K562 (cell line): ENCODE data around the gene USHBP1. TPM values are rescaled to one million over a fixed set of nuclear protein-coding genes. Genes with fewer than 3 reads are reported as not detected.

Experiments
- CHD1 ChIP-seq: fragments of 200-600 bp; sonication (generic); IDR thresholded peaks from one replicate; pipeline ENCODE4 v1.6.1; 2012; ENCODE audit warnings: mild to moderate bottlenecking, moderate library complexity, low read length, inconsistent platforms
- CHD2 ChIP-seq: IDR thresholded peaks from 2 replicates; pipeline ENCODE4 v1.6.1; 2011; ENCODE audit warnings: low read depth, low read length
- ELF1 ChIP-seq: fragments of 200-800 bp; sonication (Bioruptor generic); IDR thresholded peaks from 2 replicates; pipeline ENCODE4 v1.6.1; 2016; ENCODE audit warnings: missing genetic modification characterization, missing compliant biosample characterization
- GABPB1 ChIP-seq: sonication (generic); formaldehyde crosslinking; IDR thresholded peaks from 2 replicates; pipeline ENCODE4 v1.8.0; 2022; ENCODE audit warnings: mild to moderate bottlenecking, missing genetic modification reagents
- KDM1A ChIP-seq, 2 experiments: fragments of 450-650 bp; IDR thresholded peaks; 2 replicates each; pipeline ENCODE4 v1.6.1; 2016; ENCODE audit warnings: mild to moderate bottlenecking in 2 of 2
- MED1 ChIP-seq: sonication (generic); formaldehyde crosslinking; IDR thresholded peaks from 2 replicates; pipeline ENCODE4 v1.8.1; 2023; ENCODE audit warnings: missing genetic modification reagents, borderline replicate concordance
- MIER1 ChIP-seq: fragments of 450-650 bp; IDR thresholded peaks from 2 replicates; pipeline ENCODE4 v1.6.1; 2016; ENCODE audit warnings: antibody characterized with exemption, mild to moderate bottlenecking, low read depth
- NCOR1 ChIP-seq: fragments of 450-650 bp; IDR thresholded peaks from 2 replicates; pipeline ENCODE4 v1.6.1; 2016; ENCODE audit warnings: mild to moderate bottlenecking, moderate library complexity
- NR2C1 ChIP-seq, 2 experiments: fragments of 450-650 bp; IDR thresholded peaks; 2 replicates each; pipeline ENCODE4 v1.6.1; 2017; ENCODE audit warnings: mild to moderate bottlenecking in 2 of 2, antibody characterized with exemption in 1 of 2, inconsistent platforms in 1 of 2, missing compliant biosample characterization in 1 of 2, missing genetic modification characterization in 1 of 2
- PHF8 ChIP-seq: fragments of 200-600 bp; sonication (generic); IDR thresholded peaks from 2 replicates; pipeline ENCODE4 v1.6.1; 2012; ENCODE audit warnings: mixed run types, mild to moderate bottlenecking, inconsistent platforms, low read length, moderate library complexity, borderline replicate concordance
- PPARD ChIP-seq: fragments of 250-450 bp; sonication (Bioruptor Pico); IDR thresholded peaks from 2 replicates; pipeline ENCODE4 v1.8.0; 2022; ENCODE audit warnings: inconsistent platforms, mild to moderate bottlenecking, moderate library complexity
- SIN3B ChIP-seq: fragments of 450-650 bp; IDR thresholded peaks from 2 replicates; pipeline ENCODE4 v1.6.1; 2017; ENCODE audit warnings: low read depth, mild to moderate bottlenecking, moderate library complexity
- TAF1 ChIP-seq: IDR thresholded peaks from 2 replicates; pipeline ENCODE4 v1.6.1; 2011; ENCODE audit warnings: mild to moderate bottlenecking, low read length, moderate library complexity; ENCODE audit not compliant: insufficient read depth, control insufficient read depth, severe bottlenecking; ENCODE audit errors: extremely low read depth
- TARDBP ChIP-seq: fragments of 450-650 bp; IDR thresholded peaks from 2 replicates; pipeline ENCODE4 v1.6.1; 2016
- TBP ChIP-seq: optimal IDR thresholded peaks from 2 replicates; pipeline ENCODE3; 2011; ENCODE audit warnings: low read depth, low read length, improper control_type of control experiment
- XRCC5 ChIP-seq: fragments of 200-400 bp; formaldehyde crosslinking; IDR thresholded peaks from 2 replicates; pipeline ENCODE4 v1.6.1; 2017; ENCODE audit warnings: low read depth, mild to moderate bottlenecking, low read length
- ZSCAN32 ChIP-seq: fragments of 450-650 bp; formaldehyde crosslinking; IDR thresholded peaks from 2 replicates; pipeline ENCODE4 v1.4.0; 2020; ENCODE audit warnings: mild to moderate bottlenecking, moderate library complexity
- polyA plus RNA-seq, 8 experiments: library from polyadenylated mRNA; depleted of rRNA in 4 of 8; stranded (reverse) in 5 of 8; unstranded in 3 of 8; fragments of >200 nt; fragmentation: Nextera tagmentation in 2 of 8; fragmentation: Illumina TruSeq in 1 of 8; extraction: Ambion mirVana in 2 of 8; extraction: Trizol in 1 of 8; gene quantifications; 2 replicates each; pipeline versions ENCODE4 v1.2.1 to v1.2.3, GENCODE V29; 2011 to 2014; ENCODE audit warnings: inconsistent platforms in 1 of 8, missing spikeins in 1 of 8
- total RNA-seq, 7 experiments: library from RNA; depleted of rRNA in 6 of 7; stranded (reverse); fragments of >200 nt in 6 of 7; fragmentation: Illumina TruSeq in 2 of 7; extraction: Trizol in 2 of 7; gene quantifications; 2 replicates each; pipeline versions ENCODE4 v1.2.1 to v1.2.3, GENCODE V29; 2011 to 2021; ENCODE audit warnings: low replicate concordance in 1 of 7
- TF ChIP-seq, protein P1 (sequence below): fragments of 250-450 bp; sonication (Bioruptor Pico); IDR thresholded peaks from 2 replicates; pipeline ENCODE4 v1.9.0; 2021; ENCODE audit warnings: mild to moderate bottlenecking, inconsistent platforms
- TF ChIP-seq, protein P2 (sequence below): sonication (generic); formaldehyde crosslinking; IDR thresholded peaks from 2 replicates; pipeline ENCODE4 v1.8.0; 2022; ENCODE audit warnings: missing genetic modification reagents, mild to moderate bottlenecking, borderline replicate concordance
- TF ChIP-seq, protein P3 (sequence below): sonication (generic); IDR thresholded peaks from 2 replicates; pipeline ENCODE4 v1.6.1; 2016
- TF ChIP-seq, protein P4 (sequence below): fragments of 250-450 bp; sonication (Bioruptor Pico); IDR thresholded peaks from 2 replicates; pipeline ENCODE4 v1.8.0; 2022; ENCODE audit warnings: moderate library complexity, mild to moderate bottlenecking, inconsistent platforms
- TF ChIP-seq, protein P5 (sequence below): fragments of 450-650 bp; formaldehyde crosslinking; IDR thresholded peaks from 2 replicates; pipeline ENCODE4 v1.4.0; 2022; ENCODE audit warnings: mild to moderate bottlenecking, moderate library complexity

The USHBP1 gene
- total and polyA plus RNA-seq, 9 of the 15 experiments (the other 6 are each of a cell fraction or from before 2014, with no cell fraction given), result 0.03 to 0.10 (median 0.05) TPM; not detected in 5

DNA sequence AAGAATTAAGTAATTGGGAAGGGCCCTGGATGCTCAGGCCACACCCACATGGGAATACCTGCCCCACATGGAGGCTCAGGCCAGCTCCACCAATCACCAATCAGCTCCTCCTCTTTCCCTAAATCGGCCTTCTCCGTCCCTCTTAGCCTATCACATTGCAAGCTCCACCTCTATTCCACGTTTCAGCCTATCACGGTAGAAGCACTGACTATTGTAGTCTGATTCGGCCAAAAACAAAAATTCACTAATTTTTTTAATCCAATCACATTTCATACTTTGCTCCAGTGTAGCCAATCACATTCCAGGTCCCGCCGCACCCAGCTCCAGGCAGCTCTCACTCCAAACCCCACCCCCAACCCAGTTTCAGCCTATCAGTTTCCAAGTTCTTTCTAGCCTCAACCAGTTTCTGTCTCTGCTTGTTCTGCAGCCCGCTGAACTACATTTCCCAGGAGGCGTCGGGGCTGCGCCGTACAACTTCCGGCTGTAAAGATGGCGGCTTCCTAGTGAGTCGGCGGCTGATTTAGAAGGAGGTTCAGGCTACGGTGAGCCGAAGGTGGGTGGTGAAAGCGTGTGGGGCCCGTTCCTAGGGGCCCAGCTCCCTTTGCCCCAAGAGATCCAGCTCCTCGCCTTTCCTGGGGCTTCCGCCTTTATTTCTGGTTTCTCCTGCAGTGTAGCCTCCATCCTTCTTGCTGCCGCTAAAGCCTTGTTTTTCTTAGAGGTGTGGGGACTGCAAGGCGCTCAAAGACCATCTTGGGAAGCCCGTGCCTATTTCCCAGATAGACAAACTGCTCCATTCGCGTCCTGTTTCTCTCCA is 2.6 kb upstream of the USHBP1 start, which contains the start of gene BABAM1 (continued):
- TF ChIP-seq, protein P1, sequence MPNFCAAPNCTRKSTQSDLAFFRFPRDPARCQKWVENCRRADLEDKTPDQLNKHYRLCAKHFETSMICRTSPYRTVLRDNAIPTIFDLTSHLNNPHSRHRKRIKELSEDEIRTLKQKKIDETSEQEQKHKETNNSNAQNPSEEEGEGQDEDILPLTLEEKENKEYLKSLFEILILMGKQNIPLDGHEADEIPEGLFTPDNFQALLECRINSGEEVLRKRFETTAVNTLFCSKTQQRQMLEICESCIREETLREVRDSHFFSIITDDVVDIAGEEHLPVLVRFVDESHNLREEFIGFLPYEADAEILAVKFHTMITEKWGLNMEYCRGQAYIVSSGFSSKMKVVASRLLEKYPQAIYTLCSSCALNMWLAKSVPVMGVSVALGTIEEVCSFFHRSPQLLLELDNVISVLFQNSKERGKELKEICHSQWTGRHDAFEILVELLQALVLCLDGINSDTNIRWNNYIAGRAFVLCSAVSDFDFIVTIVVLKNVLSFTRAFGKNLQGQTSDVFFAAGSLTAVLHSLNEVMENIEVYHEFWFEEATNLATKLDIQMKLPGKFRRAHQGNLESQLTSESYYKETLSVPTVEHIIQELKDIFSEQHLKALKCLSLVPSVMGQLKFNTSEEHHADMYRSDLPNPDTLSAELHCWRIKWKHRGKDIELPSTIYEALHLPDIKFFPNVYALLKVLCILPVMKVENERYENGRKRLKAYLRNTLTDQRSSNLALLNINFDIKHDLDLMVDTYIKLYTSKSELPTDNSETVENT (CRISPR knock-in tag), result 0 out of 2 replicates have a peak, but pooled peaks have one; percentile 53
- TF ChIP-seq MED1 (CRISPR knock-in tag) (no peak), MIER1 (no peak), CHD1 (peak; percentile 37), TARDBP (no peak), PPARD (CRISPR knock-in tag) (no peak), ELF1 (tag) (peak; percentile 82), PHF8 (peak; percentile 85), TBP (peak; percentile 81), ZSCAN32 (CRISPR knock-in tag) (no peak), TAF1 (peak; percentile 97), KDM1A (IDR thresholded peaks at IDR 0.05) (no peak), XRCC5 (no peak), CHD2 (peak; percentile 87), NR2C1 (IDR thresholded peaks at IDR 0.05) (no peak), NR2C1 (tag; IDR thresholded peaks at IDR 0.05) (peak; percentile 73), SIN3B (peak; percentile 98), GABPB1 (CRISPR knock-in tag) (peak; percentile 99), NCOR1 (no peak)
- TF ChIP-seq, protein P2, sequence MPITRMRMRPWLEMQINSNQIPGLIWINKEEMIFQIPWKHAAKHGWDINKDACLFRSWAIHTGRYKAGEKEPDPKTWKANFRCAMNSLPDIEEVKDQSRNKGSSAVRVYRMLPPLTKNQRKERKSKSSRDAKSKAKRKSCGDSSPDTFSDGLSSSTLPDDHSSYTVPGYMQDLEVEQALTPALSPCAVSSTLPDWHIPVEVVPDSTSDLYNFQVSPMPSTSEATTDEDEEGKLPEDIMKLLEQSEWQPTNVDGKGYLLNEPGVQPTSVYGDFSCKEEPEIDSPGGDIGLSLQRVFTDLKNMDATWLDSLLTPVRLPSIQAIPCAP (CRISPR knock-in tag), result no peak
- TF ChIP-seq, protein P3, sequence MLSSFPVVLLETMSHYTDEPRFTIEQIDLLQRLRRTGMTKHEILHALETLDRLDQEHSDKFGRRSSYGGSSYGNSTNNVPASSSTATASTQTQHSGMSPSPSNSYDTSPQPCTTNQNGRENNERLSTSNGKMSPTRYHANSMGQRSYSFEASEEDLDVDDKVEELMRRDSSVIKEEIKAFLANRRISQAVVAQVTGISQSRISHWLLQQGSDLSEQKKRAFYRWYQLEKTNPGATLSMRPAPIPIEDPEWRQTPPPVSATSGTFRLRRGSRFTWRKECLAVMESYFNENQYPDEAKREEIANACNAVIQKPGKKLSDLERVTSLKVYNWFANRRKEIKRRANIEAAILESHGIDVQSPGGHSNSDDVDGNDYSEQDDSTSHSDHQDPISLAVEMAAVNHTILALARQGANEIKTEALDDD, result no peak
- TF ChIP-seq, protein P4, sequence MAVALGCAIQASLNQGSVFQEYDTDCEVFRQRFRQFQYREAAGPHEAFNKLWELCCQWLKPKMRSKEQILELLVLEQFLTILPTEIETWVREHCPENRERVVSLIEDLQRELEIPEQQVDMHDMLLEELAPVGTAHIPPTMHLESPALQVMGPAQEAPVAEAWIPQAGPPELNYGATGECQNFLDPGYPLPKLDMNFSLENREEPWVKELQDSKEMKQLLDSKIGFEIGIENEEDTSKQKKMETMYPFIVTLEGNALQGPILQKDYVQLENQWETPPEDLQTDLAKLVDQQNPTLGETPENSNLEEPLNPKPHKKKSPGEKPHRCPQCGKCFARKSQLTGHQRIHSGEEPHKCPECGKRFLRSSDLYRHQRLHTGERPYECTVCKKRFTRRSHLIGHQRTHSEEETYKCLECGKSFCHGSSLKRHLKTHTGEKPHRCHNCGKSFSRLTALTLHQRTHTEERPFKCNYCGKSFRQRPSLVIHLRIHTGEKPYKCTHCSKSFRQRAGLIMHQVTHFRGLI (CRISPR knock-in tag), result peak; percentile 89; the same call in 1 of the 2 replicates
- TF ChIP-seq, protein P5, sequence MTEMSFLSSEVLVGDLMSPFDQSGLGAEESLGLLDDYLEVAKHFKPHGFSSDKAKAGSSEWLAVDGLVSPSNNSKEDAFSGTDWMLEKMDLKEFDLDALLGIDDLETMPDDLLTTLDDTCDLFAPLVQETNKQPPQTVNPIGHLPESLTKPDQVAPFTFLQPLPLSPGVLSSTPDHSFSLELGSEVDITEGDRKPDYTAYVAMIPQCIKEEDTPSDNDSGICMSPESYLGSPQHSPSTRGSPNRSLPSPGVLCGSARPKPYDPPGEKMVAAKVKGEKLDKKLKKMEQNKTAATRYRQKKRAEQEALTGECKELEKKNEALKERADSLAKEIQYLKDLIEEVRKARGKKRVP (CRISPR knock-in tag), result no peak
